Activated CD4-positive, CD25-positive, alpha-beta regulatory T cell (primary cell): ENCODE results near the gene GSTM4.
"Not testable (repeated sequence)": the region's sequence is repeated elsewhere in the genome, so short reads cannot be mapped to it uniquely, and the experiment has no call there.

Source experiments
- DNase-seq, 4 experiments: peaks; one replicate each; lab custom pipeline; 2025; lab: John Stamatoyannopoulos, UW

GSTM4 gene

DNA sequence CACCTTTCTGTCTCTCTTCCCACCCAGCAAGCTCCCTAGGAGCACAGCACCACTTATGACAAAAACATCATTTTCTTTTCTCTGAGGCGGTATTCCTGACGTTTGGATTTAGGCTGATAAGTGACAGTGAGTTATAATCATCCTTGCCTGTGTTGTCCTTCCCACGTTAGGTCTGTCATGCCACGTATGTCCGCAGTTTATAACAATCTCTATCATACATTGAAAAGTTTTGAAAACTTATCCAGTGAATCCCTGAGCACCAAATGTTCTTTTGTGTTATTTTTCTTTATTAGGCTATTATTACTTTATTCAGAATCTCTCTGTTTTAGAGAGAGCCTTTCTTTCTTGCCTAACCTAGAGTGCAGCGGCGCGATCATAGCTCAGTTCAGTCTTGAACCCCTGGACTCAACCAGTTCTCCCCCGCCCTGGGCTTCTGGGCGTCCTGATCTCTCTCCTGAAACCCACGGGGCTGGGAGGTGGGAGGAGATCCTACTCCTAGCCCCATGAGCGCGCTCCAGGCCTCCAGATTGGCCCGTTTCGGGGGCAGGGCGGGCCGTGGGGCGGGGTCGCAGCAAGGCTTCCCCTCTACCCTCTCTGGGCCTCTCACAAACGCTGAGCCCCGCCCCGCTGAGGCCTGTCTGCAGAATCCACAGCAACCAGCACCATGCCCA is 11.7 kb downstream of the GSTM4 start, which contains the start of gene GSTM2:
GSTM2 (plus strand) TSS at position 606 of the 671 bp plus-strand sequence; CDS start at position 665, 59 bp downstream.
- DNase-seq, result peak; percentile 18 to 60 (median 39)

DNA sequence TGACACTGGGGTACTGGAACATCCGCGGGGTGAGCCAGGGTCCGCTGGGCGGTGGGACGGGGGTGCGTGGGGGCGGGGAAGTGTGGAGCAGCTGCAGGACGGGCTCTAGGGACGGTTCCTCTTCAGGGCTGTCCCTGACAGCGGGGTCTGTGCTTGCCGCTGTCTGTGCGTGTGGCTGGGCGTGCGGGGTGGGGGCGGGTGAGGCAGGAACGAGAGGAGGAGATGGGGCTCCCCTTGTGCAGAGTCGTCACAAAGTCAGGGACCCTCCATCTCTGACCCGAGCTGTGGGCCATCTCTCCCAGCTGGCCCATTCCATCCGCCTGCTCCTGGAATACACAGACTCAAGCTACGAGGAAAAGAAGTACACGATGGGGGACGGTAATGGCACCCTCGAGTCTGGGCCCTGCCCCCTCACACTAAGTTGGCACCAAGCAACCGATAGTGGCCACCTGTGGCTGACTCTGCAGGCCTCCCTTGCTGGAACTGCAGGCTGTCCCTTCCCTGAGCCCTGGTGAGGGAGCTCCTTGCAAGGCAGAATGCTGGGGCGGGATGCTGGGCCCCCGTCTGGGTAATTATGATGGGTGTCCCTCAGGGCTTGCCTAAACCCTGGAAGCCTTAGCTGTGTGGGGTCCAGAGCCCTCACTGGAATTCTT is 12.3 kb downstream of the GSTM4 start:
- DNase-seq, result no peak

DNA sequence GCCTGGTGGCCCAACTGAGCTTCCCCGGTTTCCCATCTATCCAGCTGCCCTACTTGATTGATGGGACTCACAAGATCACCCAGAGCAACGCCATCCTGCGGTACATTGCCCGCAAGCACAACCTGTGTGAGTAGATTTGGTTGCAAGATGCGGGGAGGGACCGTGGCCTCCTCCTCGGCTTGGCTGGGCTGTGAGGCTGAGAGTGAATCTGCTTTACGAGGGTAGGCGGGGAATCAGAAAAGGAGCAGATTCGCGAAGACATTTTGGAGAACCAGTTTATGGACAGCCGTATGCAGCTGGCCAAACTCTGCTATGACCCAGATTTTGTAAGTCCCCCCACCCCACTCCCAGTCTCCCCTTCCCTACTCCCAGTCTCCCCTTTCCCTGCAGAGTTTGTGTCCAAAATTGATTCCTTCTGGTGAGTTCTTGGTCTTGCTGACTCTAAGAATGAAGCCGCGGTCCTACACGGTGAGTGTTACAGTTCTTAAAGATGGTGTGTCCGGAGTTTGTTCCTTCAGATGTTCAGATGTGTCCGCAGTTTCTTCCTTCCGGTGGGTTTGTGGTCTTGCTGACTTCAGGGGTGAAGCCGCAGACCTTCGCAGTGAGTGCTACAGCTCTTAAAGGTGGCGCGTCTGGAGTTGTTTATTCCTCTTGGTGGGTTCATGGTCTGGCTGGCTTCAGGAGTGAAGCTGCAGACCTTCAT is 13.5 kb downstream of the GSTM4 start:
- no peak for DNase-seq

- DNase-seq, result not testable (repeated sequence)
These were observed 14.0 kb downstream of the GSTM4 start for GRCh38 chr1:109669949-109670302.

- no peak for DNase-seq
These were observed 15.2 kb downstream of the GSTM4 start for GRCh38 chr1:109671067-109671466.

- not testable (repeated sequence) for DNase-seq
These were observed 18.0 kb downstream of the GSTM4 start for GRCh38 chr1:109673861-109674260.

DNA sequence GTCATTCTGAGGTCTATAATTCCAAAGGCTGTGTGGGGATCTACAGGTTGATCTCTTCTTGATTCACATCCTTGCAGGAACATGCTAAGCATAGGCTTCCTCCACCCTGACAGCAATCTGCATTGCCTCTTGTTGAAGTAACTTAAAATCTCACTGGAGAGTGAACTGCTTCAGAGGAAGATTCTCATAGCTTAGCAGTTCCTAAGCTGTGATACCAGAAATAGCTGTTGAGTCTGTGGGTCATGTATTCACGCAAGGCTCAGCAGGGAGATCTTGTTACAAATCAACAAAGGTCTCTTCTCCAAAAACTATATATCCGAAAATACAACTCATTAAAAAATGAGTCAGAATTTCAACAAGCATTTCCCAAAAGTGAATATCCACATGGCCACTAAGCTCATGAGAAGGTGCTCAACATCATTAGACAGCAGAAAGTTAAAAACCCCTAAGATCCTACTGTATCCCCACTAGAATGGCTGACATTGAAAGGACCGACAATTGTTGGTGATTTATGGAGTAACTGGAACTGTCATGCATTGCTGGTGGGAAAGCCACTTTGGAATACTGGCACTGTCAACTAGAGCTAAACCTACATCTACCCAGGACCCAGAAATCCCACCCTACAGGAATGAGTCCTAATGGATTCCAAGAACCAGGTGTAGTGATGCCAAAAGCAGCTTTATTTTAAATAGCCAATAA is 20.9 kb downstream of the GSTM4 start:
- DNase-seq, result not testable (repeated sequence)

DNA sequence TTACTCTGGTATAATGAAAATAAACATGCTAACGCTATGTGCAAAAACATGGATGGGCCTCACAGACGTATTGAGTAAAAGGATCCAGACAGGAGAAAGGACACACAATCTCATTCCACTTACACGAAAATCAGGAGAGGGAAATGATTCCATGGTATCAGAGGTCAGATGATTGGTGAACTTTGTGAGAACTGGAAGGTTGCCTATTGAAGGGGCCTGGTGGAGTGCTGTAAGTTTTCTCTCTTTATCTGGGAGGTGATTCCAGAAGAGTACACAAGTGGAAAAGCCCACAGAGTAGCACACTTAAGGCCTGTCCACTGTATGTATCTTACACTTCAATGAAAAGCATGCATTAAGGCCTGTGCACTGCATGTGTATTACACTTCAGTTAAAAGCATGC is 21.6 kb downstream of the GSTM4 start:
- no peak for DNase-seq

GRCh38 chr1:109678637-109679036 is 22.7 kb downstream of the GSTM4 start:
- not testable (repeated sequence) for DNase-seq

- not testable (repeated sequence) for DNase-seq
These were observed 28.9 kb downstream of the GSTM4 start for GRCh38 chr1:109684777-109685176.

DNA sequence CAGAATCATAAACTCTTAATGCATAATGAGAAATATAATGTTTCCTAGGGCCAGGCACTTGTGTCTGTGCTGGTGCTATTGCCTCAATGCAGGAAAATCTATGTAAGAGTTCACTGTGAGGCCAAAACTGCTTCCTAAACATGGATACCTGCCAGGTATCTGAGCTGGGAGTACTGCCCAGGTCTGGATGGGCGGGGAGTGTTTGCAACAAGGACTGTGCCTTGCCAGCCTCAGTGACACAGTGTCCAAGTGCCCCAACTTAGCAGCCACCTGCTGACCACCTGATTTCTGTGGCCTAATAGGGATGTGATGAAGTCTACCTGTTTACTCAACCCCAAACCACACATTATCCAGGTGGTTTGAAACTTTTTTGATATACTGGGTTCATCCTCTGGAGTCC is 29.5 kb downstream of the GSTM4 start:
- not testable (repeated sequence) for DNase-seq

DNA sequence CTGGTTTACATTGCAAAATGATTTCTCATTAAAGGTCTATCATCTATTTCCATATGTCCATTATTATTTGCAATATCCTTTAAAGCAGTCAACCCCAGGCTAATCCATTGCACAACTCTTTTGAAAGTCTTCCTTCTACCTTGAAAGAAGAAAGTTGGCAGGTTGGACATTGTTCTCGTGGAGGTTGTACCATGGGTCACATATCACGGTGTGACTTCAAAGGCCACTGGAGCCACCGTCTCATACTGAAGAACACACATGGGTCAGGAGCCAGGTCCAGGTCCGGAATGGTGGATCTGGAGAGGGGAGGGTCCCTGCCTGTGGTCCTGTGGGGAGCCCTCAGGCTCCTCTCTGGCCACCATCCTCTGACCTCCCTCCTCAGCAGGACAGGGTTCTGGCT is 30.0 kb downstream of the GSTM4 start:
- not testable (repeated sequence) for DNase-seq

DNA sequence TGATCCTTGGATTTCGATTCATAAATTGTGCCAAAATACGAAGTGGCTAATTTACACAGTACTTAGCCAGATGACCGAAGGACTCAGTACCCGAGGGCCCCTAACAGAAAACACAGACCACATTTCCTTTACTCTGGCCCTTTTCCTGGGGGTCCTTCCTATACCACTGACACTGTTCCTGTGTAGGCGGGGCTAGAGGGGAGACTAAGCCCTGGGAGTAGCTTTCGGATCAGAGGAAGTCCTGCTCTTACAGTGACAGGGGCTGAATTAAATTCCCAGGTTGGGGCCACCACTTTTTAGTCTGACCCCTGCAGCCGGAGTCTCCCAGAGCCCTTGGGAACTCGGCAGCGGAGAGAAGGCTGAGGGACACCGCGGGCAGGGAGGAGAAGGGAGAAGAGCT is 31.2 kb downstream of the GSTM4 start:
- not testable (repeated sequence) for DNase-seq

GRCh38 chr1:109687641-109688499 is 32.0 kb downstream of the GSTM4 start, which contains the start of gene GSTM1:
GSTM1 (plus strand) TSS chr1:109687817; CDS start chr1:109687874, 57 bp downstream.
- peak in 2 of 4 experiments; percentile 30 to 54 for DNase-seq

DNA sequence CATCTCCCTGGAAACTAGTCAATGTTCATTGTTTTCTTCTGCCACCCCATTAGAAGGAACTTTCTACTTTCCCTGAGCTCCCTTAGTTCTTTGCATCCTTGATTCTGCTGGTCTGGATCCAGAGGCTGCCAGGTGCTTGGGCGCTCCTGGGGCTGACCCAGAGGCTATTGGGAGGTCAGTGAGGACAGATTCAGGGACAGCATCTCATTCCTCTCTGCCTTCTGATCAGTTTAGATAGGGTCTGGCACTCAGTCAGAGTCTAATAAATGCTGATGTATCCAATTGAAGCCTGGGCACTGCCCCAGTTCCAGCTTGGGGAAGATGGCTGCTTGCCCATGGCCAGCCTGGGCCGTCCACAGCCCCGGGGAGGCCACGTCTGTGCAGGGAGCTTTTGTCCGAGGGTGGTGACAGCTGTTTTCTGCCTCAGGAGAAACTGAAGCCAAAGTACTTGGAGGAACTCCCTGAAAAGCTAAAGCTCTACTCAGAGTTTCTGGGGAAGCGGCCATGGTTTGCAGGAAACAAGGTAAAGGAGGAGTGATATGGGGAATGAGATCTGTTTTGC is 34.0 kb downstream of the GSTM4 start:
- no peak for DNase-seq

DNA sequence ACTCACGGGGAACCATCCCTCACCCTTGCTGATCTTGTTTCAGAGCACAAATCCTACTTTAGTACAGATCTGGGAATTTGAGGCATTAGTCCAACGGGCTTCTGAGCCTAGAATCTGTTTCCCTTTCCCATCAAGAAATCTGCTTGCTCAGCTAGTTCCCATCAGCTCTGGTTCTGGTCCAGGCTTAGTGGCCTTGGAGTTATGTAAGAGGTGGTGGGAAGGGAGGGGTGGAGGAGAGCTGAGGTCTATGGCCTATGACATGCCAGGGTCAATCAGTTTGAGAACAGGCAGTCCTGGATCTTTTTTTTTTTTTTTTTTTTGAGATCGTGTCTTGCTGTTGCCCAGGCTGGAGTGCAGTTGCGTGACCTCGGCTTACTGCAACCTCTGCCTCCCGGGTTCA is 35.9 kb downstream of the GSTM4 start:
- no peak for DNase-seq

GRCh38 chr1:109694400-109694799 is 38.5 kb downstream of the GSTM4 start:
- DNase-seq, result not testable (repeated sequence)

GRCh38 chr1:109695138-109695537 is 39.2 kb downstream of the GSTM4 start:
- not testable (repeated sequence) for DNase-seq

DNA sequence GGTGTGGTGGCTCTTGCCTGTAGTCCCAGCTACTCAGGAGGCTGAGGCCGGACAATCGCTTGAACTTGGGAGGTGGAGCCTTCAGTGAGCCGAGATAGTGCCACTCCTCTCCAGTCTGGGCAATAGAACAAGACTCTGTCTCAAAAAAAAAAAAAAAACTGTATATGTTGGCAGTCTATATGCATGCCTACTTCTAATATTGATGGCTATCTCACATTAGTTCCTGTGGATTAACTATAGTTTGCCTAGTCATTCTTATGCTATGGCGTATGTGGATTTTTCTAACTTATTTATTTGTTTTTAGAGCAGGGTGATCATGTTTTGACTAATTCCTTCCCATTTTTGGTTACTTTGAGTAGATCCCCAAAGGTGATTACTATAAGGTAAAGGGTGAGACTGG is 41.2 kb downstream of the GSTM4 start:
- no peak for DNase-seq

DNA sequence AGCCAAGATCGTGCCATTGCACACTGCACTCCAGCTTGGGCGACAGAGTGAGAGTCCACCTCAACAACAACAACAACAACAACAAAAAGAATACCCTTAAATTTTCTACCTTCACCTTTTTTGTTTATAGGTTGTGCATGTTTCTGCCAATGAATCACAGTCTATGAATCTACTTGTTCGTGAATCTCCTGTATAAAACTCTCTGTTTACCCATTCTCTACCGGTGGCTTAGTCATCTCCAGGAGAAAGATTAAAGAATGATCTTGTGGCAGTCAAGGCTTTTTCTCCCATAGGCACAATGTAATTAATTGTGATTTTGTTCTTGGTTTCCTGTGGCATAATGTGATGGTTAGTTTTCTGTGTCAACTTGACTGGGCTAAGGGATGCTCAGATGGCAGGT is 42.0 kb downstream of the GSTM4 start:
- DNase-seq, result not testable (repeated sequence)

GRCh38 chr1:109702940-109703339 is 47.0 kb downstream of the GSTM4 start:
- not testable (repeated sequence) for DNase-seq
